Measurements from ENCODE around the gene MDK.

The MDK gene

GRCh38 chr11:46373787-46374740 lies 7.4 kb upstream of the MDK start:
- no peak overlapping the region for H3K4me3 ChIP-seq (replicated peaks; ENCODE audit: low read depth, low read length)
- no peak for DNase-seq (ENCODE audit: extremely low read depth, low read depth)
- TF ChIP-seq CTCF (IDR thresholded peaks at IDR 0.05; ENCODE audit: low read depth, low read length, missing control alignments), result no peak

- TF ChIP-seq CTCF (IDR thresholded peaks at IDR 0.05; ENCODE audit: low read depth, low read length, missing control alignments), result no peak
- no peak for DNase-seq (ENCODE audit: extremely low read depth, low read depth)
- H3K4me3 ChIP-seq (replicated peaks; ENCODE audit: low read depth, low read length), result no peak overlapping the region
These were observed 6.7 kb upstream of the MDK start for GRCh38 chr11:46374815-46375214.

- no peak overlapping the region for H3K4me3 ChIP-seq (replicated peaks; ENCODE audit: low read depth, low read length)
- no peak for TF ChIP-seq CTCF (IDR thresholded peaks at IDR 0.05; ENCODE audit: low read depth, low read length, missing control alignments)
- no peak for DNase-seq (ENCODE audit: extremely low read depth, low read depth)
These were observed 5.9 kb upstream of the MDK start for GRCh38 chr11:46375392-46376101.

GRCh38 chr11:46376258-46377050 lies 5.0 kb upstream of the MDK start:
- H3K4me3 ChIP-seq (replicated peaks; ENCODE audit: low read depth, low read length), result no peak overlapping the region
- no peak for TF ChIP-seq CTCF (IDR thresholded peaks at IDR 0.05; ENCODE audit: low read depth, low read length, missing control alignments)
- no peak for DNase-seq (ENCODE audit: extremely low read depth, low read depth)

- TF ChIP-seq CTCF (IDR thresholded peaks at IDR 0.05; ENCODE audit: low read depth, low read length, missing control alignments), result no peak
- no peak overlapping the region for H3K4me3 ChIP-seq (replicated peaks; ENCODE audit: low read depth, low read length)
- DNase-seq (ENCODE audit: extremely low read depth, low read depth), result no peak
These were observed 4.2 kb upstream of the MDK start for GRCh38 chr11:46377290-46377689.

GRCh38 chr11:46377831-46378230 lies 3.6 kb upstream of the MDK start:
- DNase-seq (ENCODE audit: extremely low read depth, low read depth), result no peak
- no peak overlapping the region for H3K4me3 ChIP-seq (replicated peaks; ENCODE audit: low read depth, low read length)
- no peak for TF ChIP-seq CTCF (IDR thresholded peaks at IDR 0.05; ENCODE audit: low read depth, low read length, missing control alignments)

Data from HFF-Myc (cell line).